22Rv1 (cell line): ENCODE results near the gene PVR.
A peak's percentile ranks its signal among the peaks of the same experiment; 100 is the strongest.

Experiments used
- H3K27ac ChIP-seq: fragments of 450-650 bp; 2 replicates; pipeline ENCODE4 v1.5.1; 2017
- CTCF ChIP-seq: fragments of 450-650 bp; IDR thresholded peaks from 2 replicates; pipeline ENCODE4 v1.5.1; 2017; ENCODE audit warnings: mild to moderate bottlenecking
- ZFX ChIP-seq: fragments of 450-650 bp; IDR thresholded peaks from 2 replicates; pipeline ENCODE4 v1.6.1; 2017; ENCODE audit warnings: antibody characterized with exemption, borderline replicate concordance

Gene PVR

GRCh38 chr19:44637390-44637764, 6.3 kb upstream of the PVR start:
- TF ChIP-seq CTCF (no peak), ZFX (no peak)
- no peak overlapping the region for H3K27ac ChIP-seq

- TF ChIP-seq ZFX (no peak), CTCF (no peak)
- H3K27ac ChIP-seq, result no peak overlapping the region
Measured at GRCh38 chr19:44640518-44640917, 3.2 kb upstream of the PVR start.

DNA sequence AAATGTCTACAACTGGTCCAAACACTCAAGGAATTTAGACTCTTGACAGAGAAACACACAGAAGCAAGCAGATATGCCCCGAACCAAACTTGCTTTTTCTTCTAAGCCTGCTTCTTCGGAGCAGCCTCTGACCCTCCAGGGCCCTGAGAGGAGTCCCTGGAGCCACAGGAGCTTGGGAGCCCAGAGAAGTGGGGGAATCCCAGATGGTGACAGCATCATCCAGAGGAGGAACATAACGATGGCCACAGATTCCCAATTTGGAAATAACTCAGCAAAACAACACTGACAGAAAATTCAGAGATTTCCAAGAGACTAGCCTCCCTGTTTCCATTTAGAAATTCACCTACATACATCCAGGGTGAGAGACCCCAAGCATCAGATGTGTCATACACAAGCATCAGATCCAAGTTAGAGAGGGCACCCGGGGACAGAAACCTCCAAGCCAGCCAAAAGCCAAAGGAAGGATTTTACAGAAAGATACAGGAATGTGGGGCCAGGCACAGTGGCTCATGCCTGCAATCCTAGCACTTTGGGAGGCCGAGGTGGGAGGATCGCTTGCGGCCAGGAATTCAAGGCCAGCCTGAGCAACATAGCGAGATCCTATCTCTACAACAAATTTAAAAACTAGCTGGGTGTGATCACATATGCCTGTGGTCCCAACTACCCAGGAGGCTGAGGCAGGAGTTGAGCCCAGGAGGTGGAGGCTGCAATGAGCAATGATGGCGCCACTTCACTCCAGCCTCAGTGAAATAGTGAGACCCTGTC, 2.0 kb upstream of the PVR start:
- no peak for TF ChIP-seq ZFX
- TF ChIP-seq CTCF, result no peak
- no peak overlapping the region for H3K27ac ChIP-seq

GRCh38 chr19:44642377-44642776, 1.3 kb upstream of the PVR start:
- no peak for TF ChIP-seq CTCF
- TF ChIP-seq ZFX, result no peak

DNA sequence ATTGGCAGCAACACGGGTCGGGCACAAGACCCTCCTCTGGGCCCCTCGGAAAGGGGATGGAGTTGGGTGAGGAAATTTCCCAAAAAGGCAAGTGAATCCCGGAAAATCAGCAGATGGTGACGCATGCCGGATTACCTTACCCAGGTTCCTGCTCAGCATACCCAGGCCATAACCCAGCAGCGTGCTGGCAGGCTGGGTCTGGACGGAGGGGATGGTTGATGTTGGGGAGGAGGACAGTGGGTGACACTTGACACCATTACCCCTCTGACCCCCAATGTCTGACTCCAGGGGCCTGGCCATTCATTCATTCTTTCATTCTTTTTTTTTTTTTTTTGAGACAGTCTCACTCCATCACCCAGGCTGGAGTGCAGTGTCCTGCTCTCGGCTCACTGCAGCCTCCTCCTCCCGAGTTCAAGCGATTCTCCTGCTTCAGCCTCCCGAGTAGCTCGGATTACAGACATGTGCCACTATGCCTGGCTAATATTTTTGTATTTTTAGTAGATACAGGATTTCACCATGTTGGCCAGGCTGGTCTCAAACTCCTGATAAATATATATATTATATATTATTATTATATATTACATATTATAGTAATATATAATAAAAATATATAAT, 799 bp downstream of the PVR start:
- peak overlapping the region; percentile 86 for H3K27ac ChIP-seq
- TF ChIP-seq ZFX (no peak), CTCF (no peak)

More at GRCh38 chr19:44642377-44642776, 1.3 kb upstream of the PVR start:
- H3K27ac ChIP-seq, result no peak overlapping the region

- TF ChIP-seq ZFX, result no peak
- no peak for TF ChIP-seq CTCF
- H3K27ac ChIP-seq, result no peak overlapping the region
Measured at GRCh38 chr19:44645407-44646048, 1.8 kb downstream of the PVR start.

- no peak overlapping the region for H3K27ac ChIP-seq
- no peak for TF ChIP-seq CTCF
- TF ChIP-seq ZFX, result no peak
Measured at GRCh38 chr19:44646049-44646416, 2.3 kb downstream of the PVR start.
